Ishikawa (cell line): ENCODE results near the gene TAS2R50.

Source experiments
- CEBPB ChIP-seq: IDR thresholded peaks from 2 replicates; pipeline ENCODE4 v1.6.1; 2012
- CREB1 ChIP-seq: IDR thresholded peaks from 2 replicates; pipeline ENCODE4 v1.6.1; 2012; ENCODE audit warnings: low read depth
- EGR1 ChIP-seq: IDR thresholded peaks from 2 replicates; pipeline ENCODE4 v1.6.1; 2012
- EP300 ChIP-seq: IDR thresholded peaks from 2 replicates; pipeline ENCODE4 v1.6.1; 2012; ENCODE audit warnings: borderline replicate concordance
- FOXM1 ChIP-seq: IDR thresholded peaks from 2 replicates; pipeline ENCODE4 v1.6.1; 2012; ENCODE audit warnings: low read depth, borderline replicate concordance
- MAX ChIP-seq: IDR thresholded peaks from 2 replicates; pipeline ENCODE4 v1.6.1; 2012
- NFIC ChIP-seq: IDR thresholded peaks from 2 replicates; pipeline ENCODE4 v1.6.1; 2012
- RAD21 ChIP-seq: IDR thresholded peaks from 2 replicates; pipeline ENCODE4 v1.6.1; 2012; ENCODE audit warnings: low read depth
- TAF1 ChIP-seq: IDR thresholded peaks from 2 replicates; pipeline ENCODE4 v1.6.1; 2012; ENCODE audit warnings: low read depth, mild to moderate bottlenecking
- TCF12 ChIP-seq: IDR thresholded peaks from 2 replicates; pipeline ENCODE4 v1.6.1; 2012; ENCODE audit warnings: low read depth
- TEAD4 ChIP-seq: IDR thresholded peaks from 2 replicates; pipeline ENCODE4 v1.6.1; 2012
- USF1 ChIP-seq: IDR thresholded peaks from 2 replicates; pipeline ENCODE4 v1.6.1; 2012
- YY1 ChIP-seq: IDR thresholded peaks from 2 replicates; pipeline ENCODE4 v1.6.1; 2012; ENCODE audit warnings: low read depth
- ZBTB7A ChIP-seq: IDR thresholded peaks from 2 replicates; pipeline ENCODE4 v1.6.1; 2012; ENCODE audit warnings: low read depth
- TF ChIP-seq, protein P1 (sequence below): IDR thresholded peaks from 2 replicates; pipeline ENCODE4 v1.6.1; 2012; ENCODE audit warnings: low read depth, mild to moderate bottlenecking

TAS2R50 gene

GRCh38 chr12:10982244-10982643 is 4.5 kb downstream of the TAS2R50 start:
- TF ChIP-seq CEBPB (no peak), YY1 (no peak), FOXM1 (no peak), EP300 (no peak)

- TF ChIP-seq CREB1 (no peak), MAX (no peak)
Measured at GRCh38 chr12:10974965-10975364, 11.7 kb downstream of the TAS2R50 start.

DNA sequence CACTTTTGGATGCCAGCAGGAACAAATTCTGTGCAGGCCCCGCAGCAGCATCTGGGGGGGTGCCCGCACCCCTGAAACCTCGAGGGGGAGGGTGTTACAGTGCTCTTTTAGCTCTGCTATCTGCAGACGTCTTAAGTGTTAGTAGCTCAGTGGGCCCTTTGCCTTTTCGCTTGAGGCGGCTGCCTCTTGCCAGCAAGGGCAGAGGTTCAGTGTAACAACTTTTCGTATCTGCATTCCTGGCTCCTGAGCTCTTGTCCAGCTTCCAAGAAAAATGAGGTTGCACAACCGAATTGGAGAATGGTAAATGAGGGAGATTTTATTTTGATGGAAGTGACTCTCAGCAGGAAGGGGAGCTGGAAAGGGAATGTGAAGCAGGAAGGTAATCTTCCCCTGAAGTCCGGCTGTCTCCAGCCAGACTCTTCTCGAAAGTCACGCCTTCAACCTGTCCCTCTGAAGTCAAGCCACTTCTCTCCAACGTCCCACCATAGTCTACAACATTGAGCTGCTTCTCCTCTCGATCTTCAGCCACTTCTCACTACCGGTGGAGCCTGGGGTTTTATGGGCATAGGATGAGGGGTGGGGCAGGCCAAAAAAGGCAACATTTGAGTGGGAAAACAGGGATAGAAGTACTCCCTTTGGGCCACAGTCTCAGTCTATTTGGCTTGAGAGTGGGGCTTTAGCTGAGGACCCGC is 17.8 kb downstream of the TAS2R50 start:
- TF ChIP-seq TAF1 (no peak), CEBPB (peak; percentile 10; the same call in 1 of the 2 replicates), RAD21 (no peak), EP300 (no peak), MAX (no peak), NFIC (no peak), TCF12 (no peak), YY1 (no peak)

- TF ChIP-seq TAF1 (no peak), FOXM1 (no peak), NFIC (no peak), MAX (no peak), USF1 (no peak), ZBTB7A (no peak), YY1 (no peak), CEBPB (no peak), RAD21 (no peak), TCF12 (no peak), EGR1 (no peak), TEAD4 (no peak), EP300 (no peak), CREB1 (no peak)
- TF ChIP-seq, protein P1, sequence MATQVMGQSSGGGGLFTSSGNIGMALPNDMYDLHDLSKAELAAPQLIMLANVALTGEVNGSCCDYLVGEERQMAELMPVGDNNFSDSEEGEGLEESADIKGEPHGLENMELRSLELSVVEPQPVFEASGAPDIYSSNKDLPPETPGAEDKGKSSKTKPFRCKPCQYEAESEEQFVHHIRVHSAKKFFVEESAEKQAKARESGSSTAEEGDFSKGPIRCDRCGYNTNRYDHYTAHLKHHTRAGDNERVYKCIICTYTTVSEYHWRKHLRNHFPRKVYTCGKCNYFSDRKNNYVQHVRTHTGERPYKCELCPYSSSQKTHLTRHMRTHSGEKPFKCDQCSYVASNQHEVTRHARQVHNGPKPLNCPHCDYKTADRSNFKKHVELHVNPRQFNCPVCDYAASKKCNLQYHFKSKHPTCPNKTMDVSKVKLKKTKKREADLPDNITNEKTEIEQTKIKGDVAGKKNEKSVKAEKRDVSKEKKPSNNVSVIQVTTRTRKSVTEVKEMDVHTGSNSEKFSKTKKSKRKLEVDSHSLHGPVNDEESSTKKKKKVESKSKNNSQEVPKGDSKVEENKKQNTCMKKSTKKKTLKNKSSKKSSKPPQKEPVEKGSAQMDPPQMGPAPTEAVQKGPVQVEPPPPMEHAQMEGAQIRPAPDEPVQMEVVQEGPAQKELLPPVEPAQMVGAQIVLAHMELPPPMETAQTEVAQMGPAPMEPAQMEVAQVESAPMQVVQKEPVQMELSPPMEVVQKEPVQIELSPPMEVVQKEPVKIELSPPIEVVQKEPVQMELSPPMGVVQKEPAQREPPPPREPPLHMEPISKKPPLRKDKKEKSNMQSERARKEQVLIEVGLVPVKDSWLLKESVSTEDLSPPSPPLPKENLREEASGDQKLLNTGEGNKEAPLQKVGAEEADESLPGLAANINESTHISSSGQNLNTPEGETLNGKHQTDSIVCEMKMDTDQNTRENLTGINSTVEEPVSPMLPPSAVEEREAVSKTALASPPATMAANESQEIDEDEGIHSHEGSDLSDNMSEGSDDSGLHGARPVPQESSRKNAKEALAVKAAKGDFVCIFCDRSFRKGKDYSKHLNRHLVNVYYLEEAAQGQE: no peak
Measured at GRCh38 chr12:10967409-10967808, 19.3 kb downstream of the TAS2R50 start.

GRCh38 chr12:10966314-10966713 is 20.4 kb downstream of the TAS2R50 start:
- TF ChIP-seq FOXM1 (no peak), RAD21 (no peak), EP300 (no peak), CREB1 (no peak), EGR1 (no peak), CEBPB (no peak), TAF1 (no peak), TCF12 (no peak), TEAD4 (no peak), NFIC (no peak), USF1 (no peak), MAX (no peak)
- TF ChIP-seq, protein P1: no peak

GRCh38 chr12:10965476-10965875 is 21.2 kb downstream of the TAS2R50 start:
- TF ChIP-seq USF1 (no peak), RAD21 (no peak), FOXM1 (no peak), CEBPB (no peak), EGR1 (no peak), TCF12 (no peak), CREB1 (no peak), NFIC (no peak), TEAD4 (no peak), TAF1 (no peak), YY1 (no peak), MAX (no peak), EP300 (no peak), ZBTB7A (no peak)
- TF ChIP-seq, protein P1: no peak
